SJCRH30 (cell line): ENCODE data around the gene NNAT. TPM values are rescaled to one million over a fixed set of nuclear protein-coding genes. Genes with fewer than 3 reads are reported as not detected.

ENCODE experiments used
- DNase-seq, 2 experiments: peaks; one replicate each; pipeline ENCODE4 v3.0.0-alpha.2; 2015 to 2020
- H3K27ac ChIP-seq: fragments of 250-450 bp; sonication (Bioruptor Pico); 2 replicates; pipeline ENCODE4 v1.5.1; 2020; ENCODE audit warnings: mild to moderate bottlenecking, moderate library complexity
- H3K27me3 ChIP-seq: fragments of 250-450 bp; sonication (Bioruptor Pico); 2 replicates; pipeline ENCODE4 v1.5.1; 2020; ENCODE audit warnings: mild to moderate bottlenecking, moderate library complexity
- H3K36me3 ChIP-seq: fragments of 250-450 bp; sonication (Bioruptor Pico); 2 replicates; pipeline ENCODE4 v1.5.1; 2020; ENCODE audit warnings: mild to moderate bottlenecking, moderate library complexity
- H3K4me1 ChIP-seq: fragments of 250-450 bp; sonication (Bioruptor Pico); 2 replicates; pipeline ENCODE4 v1.5.1; 2020; ENCODE audit warnings: mild to moderate bottlenecking, moderate library complexity
- H3K4me3 ChIP-seq: fragments of 250-450 bp; sonication (Bioruptor Pico); 2 replicates; pipeline ENCODE4 v1.5.1; 2020; ENCODE audit warnings: mild to moderate bottlenecking, moderate library complexity
- H3K9me3 ChIP-seq: fragments of 250-450 bp; sonication (Bioruptor Pico); replicated peaks from 2 replicates; pipeline ENCODE4 v1.5.1; 2020; ENCODE audit warnings: mild to moderate bottlenecking, moderate library complexity
- total RNA-seq: library from RNA; depleted of rRNA; stranded (reverse); fragments of >200 nt; shearing (Covaris generic); gene quantifications from 2 replicates; pipeline ENCODE4 v1.2.3, GENCODE V29; 2014

The NNAT gene
- total RNA-seq, 1 experiment from 2014 or later: not detected

DNA sequence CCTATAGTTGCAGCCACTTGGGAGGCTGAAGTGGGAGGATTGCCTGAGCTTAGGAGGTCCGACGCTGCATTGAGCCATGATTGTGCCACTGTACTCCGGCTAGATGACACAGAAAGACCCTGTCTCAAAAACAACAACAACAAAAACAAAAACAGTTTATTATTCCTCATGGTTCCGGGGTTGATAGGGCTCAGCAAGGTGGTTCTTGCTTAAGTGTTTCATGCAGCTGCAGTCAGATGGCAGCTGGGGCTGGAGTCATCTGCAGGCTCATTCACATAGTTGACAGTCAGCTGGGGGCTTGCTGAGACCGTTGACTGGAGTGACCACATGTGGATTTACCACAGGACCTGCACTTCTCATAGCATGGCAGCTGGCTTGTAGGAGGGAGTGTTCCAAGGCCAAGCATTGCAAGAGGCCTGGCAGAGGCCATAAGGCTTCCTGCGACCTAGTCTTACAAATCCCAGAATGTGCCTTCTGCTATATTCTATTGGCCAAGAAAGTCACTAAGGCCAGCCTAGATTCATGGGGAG lies 28.9 kb upstream of the NNAT start:
- Histone ChIP-seq H3K4me3 (no peak overlapping the region), H3K9me3 (0 out of 2 replicates have a peak, but pooled peaks cover 5% of the 10 kb centered on the region), H3K4me1 (peaks cover 15% of the 10 kb centered on the region), H3K27me3 (no peaks in the 10 kb centered on the region), H3K27ac (no peak overlapping the region), H3K36me3 (no peaks in the 10 kb centered on the region; the same call in 1 of the 2 replicates)
- DNase-seq: peak in 1 of 2 experiments; percentile 34

- DNase-seq: no peak
- no peaks in the 10 kb centered on the region; the same call in 1 of the 2 replicates for H3K36me3 ChIP-seq
- H3K9me3 ChIP-seq: 0 out of 2 replicates have a peak, but pooled peaks cover 5% of the 10 kb centered on the region
- peaks cover 16% of the 10 kb centered on the region for H3K4me1 ChIP-seq
- H3K27me3 ChIP-seq: no peaks in the 10 kb centered on the region
- H3K27ac ChIP-seq: no peak overlapping the region
- H3K4me3 ChIP-seq: no peak overlapping the region
These were observed 28.1 kb upstream of the NNAT start for GRCh38 chr20:37492945-37493344.

- H3K36me3 ChIP-seq: no peaks in the 10 kb centered on the region; the same call in 1 of the 2 replicates
- no peak overlapping the region for H3K27ac ChIP-seq
- peaks cover 16% of the 10 kb centered on the region for H3K4me1 ChIP-seq
- no peak overlapping the region for H3K4me3 ChIP-seq
- H3K9me3 ChIP-seq: 0 out of 2 replicates have a peak, but pooled peaks cover 5% of the 10 kb centered on the region
- DNase-seq: no peak
- H3K27me3 ChIP-seq: no peaks in the 10 kb centered on the region
These were observed 26.7 kb upstream of the NNAT start for GRCh38 chr20:37494301-37494700.

DNA sequence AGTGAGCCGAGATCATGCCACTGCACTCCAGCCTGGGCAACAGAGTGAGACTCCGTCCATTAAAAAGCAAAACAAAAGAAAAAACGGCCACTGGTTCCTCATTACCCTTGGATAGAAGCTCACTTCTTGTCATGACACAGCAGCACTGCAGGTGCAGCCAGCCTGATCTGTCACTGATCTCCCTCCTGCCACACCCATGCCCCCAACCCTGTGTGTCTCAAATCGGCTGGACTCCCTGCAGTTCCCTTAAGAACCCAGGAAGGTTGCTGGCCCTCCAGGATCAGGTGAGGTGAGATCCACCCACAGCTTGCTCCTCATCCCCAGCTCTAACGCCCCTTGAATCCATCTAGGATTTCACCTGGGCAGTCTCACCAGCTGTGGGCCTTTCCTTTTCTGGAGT lies 26.3 kb upstream of the NNAT start:
- Histone ChIP-seq H3K36me3 (no peaks in the 10 kb centered on the region; the same call in none of the 2 replicates), H3K9me3 (0 out of 2 replicates have a peak, but pooled peaks cover 5% of the 10 kb centered on the region), H3K27ac (no peak overlapping the region), H3K4me3 (no peak overlapping the region), H3K27me3 (no peaks in the 10 kb centered on the region), H3K4me1 (peaks cover 11% of the 10 kb centered on the region)
- no peak for DNase-seq

GRCh38 chr20:37498066-37498665 lies 22.9 kb upstream of the NNAT start:
- DNase-seq: no peak
- Histone ChIP-seq H3K36me3 (no peaks in the 10 kb centered on the region; the same call in 1 of the 2 replicates), H3K27ac (no peak overlapping the region)

GRCh38 chr20:37500311-37500710 lies 20.7 kb upstream of the NNAT start:
- H3K36me3 ChIP-seq: no peaks in the 10 kb centered on the region; the same call in 1 of the 2 replicates
- no peak for DNase-seq
- no peaks in the 10 kb centered on the region for H3K9me3 ChIP-seq
- H3K4me1 ChIP-seq: peaks cover 18% of the 10 kb centered on the region
- no peak overlapping the region for H3K27ac ChIP-seq
- H3K4me3 ChIP-seq: no peak overlapping the region
- no peaks in the 10 kb centered on the region for H3K27me3 ChIP-seq

More at GRCh38 chr20:37498066-37498665, 22.9 kb upstream of the NNAT start:
- peaks cover 9% of the 10 kb centered on the region for H3K4me1 ChIP-seq
- H3K27me3 ChIP-seq: no peaks in the 10 kb centered on the region
- H3K9me3 ChIP-seq: no peaks in the 10 kb centered on the region
- no peak overlapping the region for H3K4me3 ChIP-seq

- H3K27me3 ChIP-seq: no peaks in the 10 kb centered on the region
- H3K4me3 ChIP-seq: no peak overlapping the region
- H3K4me1 ChIP-seq: peaks cover 32% of the 10 kb centered on the region
- no peaks in the 10 kb centered on the region; the same call in 1 of the 2 replicates for H3K36me3 ChIP-seq
- H3K27ac ChIP-seq: no peak overlapping the region
- no peak for DNase-seq
- no peaks in the 10 kb centered on the region for H3K9me3 ChIP-seq
These were observed 19.1 kb upstream of the NNAT start for GRCh38 chr20:37501940-37502339.

GRCh38 chr20:37502654-37503053 lies 18.4 kb upstream of the NNAT start:
- no peak overlapping the region for H3K4me3 ChIP-seq
- no peaks in the 10 kb centered on the region for H3K27me3 ChIP-seq
- H3K4me1 ChIP-seq: peaks cover 40% of the 10 kb centered on the region
- DNase-seq: no peak
- no peak overlapping the region for H3K27ac ChIP-seq
- H3K9me3 ChIP-seq: no peaks in the 10 kb centered on the region
- H3K36me3 ChIP-seq: no peaks in the 10 kb centered on the region; the same call in 1 of the 2 replicates

GRCh38 chr20:37503256-37503927 lies 17.7 kb upstream of the NNAT start:
- Histone ChIP-seq H3K9me3 (no peaks in the 10 kb centered on the region), H3K27ac (no peak overlapping the region), H3K27me3 (no peaks in the 10 kb centered on the region), H3K4me3 (no peak overlapping the region), H3K4me1 (peaks cover 38% of the 10 kb centered on the region), H3K36me3 (peaks cover 5% of the 10 kb centered on the region)
- DNase-seq: no peak

GRCh38 chr20:37504404-37505096 lies 16.5 kb upstream of the NNAT start:
- Histone ChIP-seq H3K27ac (no peak overlapping the region), H3K4me1 (peaks cover 35% of the 10 kb centered on the region), H3K4me3 (no peak overlapping the region), H3K9me3 (no peaks in the 10 kb centered on the region), H3K27me3 (no peaks in the 10 kb centered on the region), H3K36me3 (peaks cover 14% of the 10 kb centered on the region)
- no peak for DNase-seq

DNA sequence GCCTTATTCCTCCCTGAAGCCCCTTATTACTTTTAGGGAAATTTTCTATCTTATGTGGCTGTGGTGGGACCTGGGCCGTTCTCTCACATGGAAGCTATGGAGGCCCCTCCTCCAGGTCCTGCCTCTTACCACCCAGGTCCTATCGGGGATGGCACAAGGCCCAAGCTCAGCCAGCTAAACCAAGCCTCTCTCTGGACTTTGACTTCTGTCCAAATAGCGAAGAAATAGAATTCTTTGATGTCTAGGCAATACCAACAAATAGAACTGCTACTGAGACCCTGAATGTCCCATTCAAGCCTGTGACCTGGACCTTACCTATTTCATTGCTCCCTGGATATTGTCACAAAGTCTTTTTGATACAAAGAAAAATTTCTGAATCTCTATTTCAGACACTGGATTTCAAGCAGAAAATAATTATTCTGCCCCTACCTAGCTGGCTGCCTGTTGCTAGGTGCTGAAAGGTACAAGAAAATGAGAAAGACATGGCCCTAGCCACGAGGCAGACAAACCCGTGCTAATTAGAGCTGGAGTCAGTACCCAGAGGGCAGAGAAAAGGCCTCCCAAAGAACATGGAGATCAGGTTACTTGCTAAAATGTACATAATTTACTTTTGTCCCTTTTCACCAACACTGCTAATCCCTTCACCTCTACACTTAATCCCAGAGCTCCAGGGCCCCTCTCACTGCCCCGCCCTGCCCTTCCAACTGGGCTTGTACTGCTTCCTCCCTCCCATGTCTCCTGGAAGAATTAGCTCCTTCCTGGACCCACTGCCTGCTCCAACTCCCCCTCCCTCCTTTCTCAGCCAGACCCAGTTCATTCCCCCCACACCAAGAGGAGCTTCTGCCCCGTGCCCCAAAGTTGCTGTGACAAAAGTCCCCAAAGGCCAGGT lies 15.5 kb upstream of the NNAT start:
- peak; percentile 79 to 83 for DNase-seq
- Histone ChIP-seq H3K4me1 (peaks cover 35% of the 10 kb centered on the region), H3K9me3 (no peaks in the 10 kb centered on the region), H3K27ac (peak overlapping the region; percentile 24; the same call in 1 of the 2 replicates), H3K4me3 (no peak overlapping the region), H3K27me3 (no peaks in the 10 kb centered on the region), H3K36me3 (peaks cover 20% of the 10 kb centered on the region)

- Histone ChIP-seq H3K9me3 (no peaks in the 10 kb centered on the region), H3K4me1 (peaks cover 36% of the 10 kb centered on the region), H3K36me3 (peaks cover 26% of the 10 kb centered on the region), H3K27me3 (no peaks in the 10 kb centered on the region), H3K27ac (peak overlapping the region; percentile 11; the same call in 1 of the 2 replicates), H3K4me3 (no peak overlapping the region)
- DNase-seq: peak in 1 of 2 experiments; percentile 50
These were observed 14.8 kb upstream of the NNAT start for GRCh38 chr20:37506152-37506725.

GRCh38 chr20:37510226-37510625 lies 10.8 kb upstream of the NNAT start:
- peaks cover 52% of the 10 kb centered on the region for H3K4me1 ChIP-seq
- no peak overlapping the region for H3K27ac ChIP-seq
- H3K36me3 ChIP-seq: peaks cover 63% of the 10 kb centered on the region
- no peaks in the 10 kb centered on the region for H3K9me3 ChIP-seq
- H3K27me3 ChIP-seq: no peaks in the 10 kb centered on the region
- no peak for DNase-seq
- no peak overlapping the region for H3K4me3 ChIP-seq
